ENCODE measurements around the gene TTC27. TPM values are rescaled to one million over a fixed set of nuclear protein-coding genes. Genes with fewer than 3 reads are reported as not detected.

Gene TTC27
- total RNA-seq, 2 donors from 2014 or later: 11.9 to 23.2 TPM

GRCh38 chr2:32735348-32735747, 107.5 kb downstream of the TTC27 start:
- no peak for TF ChIP-seq CTCF (IDR thresholded peaks at IDR 0.05)
- no peak overlapping the region for H3K4me3 ChIP-seq
- no peak for ATAC-seq (ENCODE audit: insufficient number of reproducible peaks, low FRiP score, low read depth)
- H3K36me3 ChIP-seq: no peaks in the 10 kb centered on the region
- no peak overlapping the region for H3K27ac ChIP-seq
- H3K27me3 ChIP-seq (replicated peaks; ENCODE audit: insufficient read depth): no peaks in the 10 kb centered on the region
- no peaks in the 10 kb centered on the region for H3K9me3 ChIP-seq
- DNase-seq (ENCODE audit: low spot score): no peak
- H3K4me1 ChIP-seq (ENCODE audit: control insufficient read depth in 1 of 2, low read depth in 2 of 2): peaks cover 0 to 7% of the 10 kb centered on the region in 2 donors

GRCh38 chr2:32738939-32739338, 111.1 kb downstream of the TTC27 start:
- TF ChIP-seq CTCF (IDR thresholded peaks at IDR 0.05): no peak
- Histone ChIP-seq H3K36me3 (no peaks in the 10 kb centered on the region), H3K4me1 (ENCODE audit: control insufficient read depth in 1 of 2, low read depth in 2 of 2) (peaks cover 0 to 7% of the 10 kb centered on the region in 2 donors), H3K9me3 (no peaks in the 10 kb centered on the region), H3K27me3 (replicated peaks; ENCODE audit: insufficient read depth) (no peaks in the 10 kb centered on the region), H3K4me3 (no peak overlapping the region), H3K27ac (no peak overlapping the region)
- ATAC-seq (ENCODE audit: insufficient number of reproducible peaks, low FRiP score, low read depth): no peak
- DNase-seq (ENCODE audit: low spot score): no peak

- no peaks in the 10 kb centered on the region for H3K36me3 ChIP-seq
- no peak overlapping the region for H3K27ac ChIP-seq
- H3K4me3 ChIP-seq: no peak overlapping the region
- DNase-seq (ENCODE audit: low spot score) (no peak), ATAC-seq (ENCODE audit: insufficient number of reproducible peaks, low FRiP score, low read depth) (no peak)
- H3K9me3 ChIP-seq: no peaks in the 10 kb centered on the region
- H3K27me3 ChIP-seq (replicated peaks; ENCODE audit: insufficient read depth): no peaks in the 10 kb centered on the region
- peaks cover 0 to 7% of the 10 kb centered on the region in 2 donors for H3K4me1 ChIP-seq (ENCODE audit: control insufficient read depth in 1 of 2, low read depth in 2 of 2)
- no peak for TF ChIP-seq CTCF (IDR thresholded peaks at IDR 0.05)
Measured at GRCh38 chr2:32739664-32740063, 111.8 kb downstream of the TTC27 start.

GRCh38 chr2:32741575-32741974, 113.7 kb downstream of the TTC27 start:
- no peak for TF ChIP-seq CTCF (IDR thresholded peaks at IDR 0.05)
- Histone ChIP-seq H3K4me3 (no peak overlapping the region), H3K27ac (no peak overlapping the region), H3K9me3 (no peaks in the 10 kb centered on the region), H3K27me3 (replicated peaks; ENCODE audit: insufficient read depth) (no peaks in the 10 kb centered on the region), H3K4me1 (ENCODE audit: control insufficient read depth in 1 of 2, low read depth in 2 of 2) (peaks cover 3 to 7% of the 10 kb centered on the region in 2 donors), H3K36me3 (no peaks in the 10 kb centered on the region)
- ATAC-seq (ENCODE audit: insufficient number of reproducible peaks, low FRiP score, low read depth): no peak
- DNase-seq (ENCODE audit: low spot score): no peak

GRCh38 chr2:32742376-32742775, 114.5 kb downstream of the TTC27 start:
- no peaks in the 10 kb centered on the region for H3K36me3 ChIP-seq
- no peaks in the 10 kb centered on the region for H3K27me3 ChIP-seq (replicated peaks; ENCODE audit: insufficient read depth)
- no peak overlapping the region for H3K27ac ChIP-seq
- no peaks in the 10 kb centered on the region for H3K9me3 ChIP-seq
- no peak overlapping the region for H3K4me3 ChIP-seq
- H3K4me1 ChIP-seq (ENCODE audit: control insufficient read depth in 1 of 2, low read depth in 2 of 2): peaks cover 3 to 7% of the 10 kb centered on the region in 2 donors
- no peak for TF ChIP-seq CTCF (IDR thresholded peaks at IDR 0.05)
- DNase-seq (ENCODE audit: low spot score): no peak
- ATAC-seq (ENCODE audit: insufficient number of reproducible peaks, low FRiP score, low read depth): no peak

All from thoracic aorta (tissue), 2 donors.